SJSA1 (cell line): ENCODE data around the gene MTHFD1. TPM values are rescaled to one million over a fixed set of nuclear protein-coding genes. Genes with fewer than 3 reads are reported as not detected.
"Not testable (repeated sequence)": the region's sequence is repeated elsewhere in the genome, so short reads cannot be mapped to it uniquely, and the experiment has no call there.

Experiments used
- DNase-seq, 2 experiments: peaks; one replicate each; pipeline ENCODE4 v3.0.0-alpha.2; 2015 to 2020; ENCODE audit warnings: low spot score in 2 of 2, low read depth in 1 of 2
- H3K27ac ChIP-seq: fragments of 250-450 bp; sonication (Bioruptor Pico); 2 replicates; pipeline ENCODE4 v1.5.1; 2020; ENCODE audit warnings: mild to moderate bottlenecking, moderate library complexity
- H3K27me3 ChIP-seq: fragments of 250-450 bp; sonication (Bioruptor Pico); replicated peaks from 2 replicates; pipeline ENCODE4 v1.5.1; 2020; ENCODE audit warnings: mild to moderate bottlenecking, moderate library complexity
- H3K36me3 ChIP-seq: fragments of 250-450 bp; sonication (Bioruptor Pico); 2 replicates; pipeline ENCODE4 v1.5.1; 2020; ENCODE audit warnings: mild to moderate bottlenecking
- H3K4me1 ChIP-seq: fragments of 250-450 bp; sonication (Bioruptor Pico); replicated peaks from 2 replicates; pipeline ENCODE4 v1.6.1; 2021; ENCODE audit warnings: mild to moderate bottlenecking
- H3K4me3 ChIP-seq: fragments of 250-450 bp; sonication (Bioruptor Pico); 2 replicates; pipeline ENCODE4 v1.5.1; 2020; ENCODE audit warnings: mild to moderate bottlenecking
- H3K9me3 ChIP-seq: fragments of 250-450 bp; sonication (Bioruptor Pico); replicated peaks from 2 replicates; pipeline ENCODE4 v1.5.1; 2020; ENCODE audit warnings: mild to moderate bottlenecking
- total RNA-seq: library from RNA; depleted of rRNA; stranded (reverse); fragments of >200 nt; shearing (Covaris generic); gene quantifications from 2 replicates; pipeline ENCODE4 v1.2.3, GENCODE V29; 2014; rRNA removed

The MTHFD1 gene
- 39.5 and 56.6 TPM in 2 replicates for total RNA-seq

DNA sequence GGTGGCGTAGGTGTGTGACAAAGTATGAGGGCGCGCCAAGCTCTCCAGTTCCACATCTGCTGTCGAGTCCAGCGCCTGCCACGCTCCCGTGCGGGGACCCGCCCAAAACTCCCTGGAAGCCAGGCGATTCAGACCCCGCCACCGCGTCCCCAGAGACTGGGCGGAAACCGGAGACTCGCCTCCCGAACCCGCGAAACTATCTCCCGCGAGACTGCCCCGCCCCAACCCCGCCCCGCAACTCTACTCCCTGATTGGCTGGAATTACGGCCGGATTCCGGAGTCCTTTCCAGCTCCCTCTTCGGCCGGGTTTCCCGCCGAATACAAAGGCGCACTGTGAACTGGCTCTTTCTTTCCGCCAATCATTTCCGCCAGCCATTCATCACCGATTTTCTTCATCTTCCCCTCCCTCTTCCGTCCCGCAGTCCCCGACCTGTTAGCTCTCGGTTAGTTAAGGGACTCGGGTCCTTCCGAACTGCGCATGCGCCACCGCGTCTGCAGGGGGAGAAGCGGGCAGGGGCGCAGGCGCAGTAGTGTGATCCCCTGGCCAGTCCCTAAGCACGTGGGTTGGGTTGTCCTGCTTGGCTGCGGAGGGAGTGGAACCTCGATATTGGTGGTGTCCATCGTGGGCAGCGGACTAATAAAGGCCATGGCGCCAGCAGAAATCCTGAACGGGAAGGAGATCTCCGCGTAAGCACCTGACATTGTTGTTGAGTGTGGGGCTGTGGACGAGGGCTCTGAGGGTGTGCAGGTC lies at the start of gene MTHFD1:
TSS of gene MTHFD1 (plus strand) at position 572 of the 751 bp plus-strand sequence. CDS start at position 647, 75 bp downstream.
- Histone ChIP-seq H3K4me1 (peaks cover 15% of the 10 kb centered on the region), H3K9me3 (no peaks in the 10 kb centered on the region), H3K36me3 (peaks cover 36% of the 10 kb centered on the region), H3K27me3 (no peaks in the 10 kb centered on the region), H3K4me3 (peak within 1 kb of the TSS; percentile 47), H3K27ac (peak within 1 kb of the TSS; percentile 89)
- peak; percentile 99 for DNase-seq

DNA sequence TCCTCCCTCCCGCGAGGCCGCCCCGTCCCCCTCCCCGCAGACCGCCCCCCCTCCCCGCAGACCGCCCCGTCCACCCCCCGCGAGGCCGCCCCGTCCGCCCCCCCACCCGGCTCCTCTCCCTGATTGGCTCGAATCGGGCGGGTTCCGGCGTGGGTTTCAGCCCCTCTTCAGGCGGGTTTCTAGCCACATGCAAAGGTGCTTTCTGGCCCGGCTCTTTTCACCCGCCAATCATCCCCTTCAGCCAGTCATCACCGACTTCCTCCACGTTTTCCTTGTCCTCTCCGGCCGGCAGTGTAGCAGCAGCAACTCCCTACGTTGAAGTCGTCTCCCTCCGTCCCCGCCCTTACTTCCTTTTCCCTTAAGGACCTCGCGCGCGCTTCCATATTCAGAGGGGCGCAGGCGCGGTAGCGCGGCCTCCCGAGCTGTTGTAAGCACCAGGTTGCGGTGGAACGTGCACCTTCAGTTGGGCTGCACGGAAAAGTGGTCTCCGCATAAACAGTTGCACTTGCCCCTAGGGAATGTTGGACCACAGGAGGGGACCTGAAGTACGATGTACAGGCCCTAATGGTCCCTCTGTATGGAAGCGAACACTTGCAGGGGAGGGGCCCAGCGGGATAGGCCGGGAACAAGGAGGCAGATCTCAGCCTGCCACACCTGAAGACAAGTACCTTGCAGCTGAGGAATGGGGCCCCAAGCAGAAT lies 49.4 kb upstream of the MTHFD1 start:
- no peaks in the 10 kb centered on the region for H3K9me3 ChIP-seq

DNA sequence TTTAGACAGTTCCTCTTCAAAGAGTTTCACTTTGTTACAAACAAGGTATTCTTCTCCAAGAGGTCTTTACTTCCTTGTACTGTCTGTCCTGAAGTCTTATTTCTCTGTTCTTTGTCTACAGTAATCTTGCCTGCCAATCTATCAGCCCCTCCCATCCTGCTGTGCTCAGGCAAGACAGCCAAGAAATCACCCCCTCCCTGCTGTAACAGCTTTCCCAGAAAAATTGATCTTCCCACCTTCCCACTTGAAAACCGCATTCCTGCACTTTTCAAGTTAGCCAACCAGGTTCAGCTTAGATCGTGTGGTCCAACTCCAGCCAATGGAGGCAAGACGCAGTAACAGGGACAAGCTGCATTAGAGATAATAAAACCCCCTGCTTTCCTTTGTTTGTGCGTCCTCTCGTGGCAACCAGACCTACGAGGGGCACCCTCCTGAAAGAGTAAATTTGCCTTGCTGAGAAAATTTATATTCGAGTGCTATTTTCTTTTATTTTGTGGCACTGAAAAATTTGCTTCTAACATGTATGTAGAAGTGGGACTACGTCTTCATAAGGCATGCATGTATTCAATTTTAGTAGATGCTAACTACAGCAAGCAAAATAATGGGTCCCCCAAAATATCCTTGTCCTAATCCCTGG lies 47.5 kb upstream of the MTHFD1 start:
- DNase-seq: no peak
- Histone ChIP-seq H3K27me3 (no peaks in the 10 kb centered on the region), H3K36me3 (no peaks in the 10 kb centered on the region), H3K9me3 (no peaks in the 10 kb centered on the region), H3K27ac (no peak overlapping the region), H3K4me3 (no peak overlapping the region), H3K4me1 (peaks cover 8% of the 10 kb centered on the region)

More for the DNA sequence above, 49.4 kb upstream of the MTHFD1 start:
- Histone ChIP-seq H3K27me3 (no peaks in the 10 kb centered on the region), H3K27ac (peak overlapping the region; percentile 0; the same call in 1 of the 2 replicates), H3K36me3 (no peaks in the 10 kb centered on the region), H3K4me3 (peak overlapping the region; percentile 58), H3K4me1 (peaks cover 8% of the 10 kb centered on the region)
- DNase-seq: peak; percentile 90 to 97

DNA sequence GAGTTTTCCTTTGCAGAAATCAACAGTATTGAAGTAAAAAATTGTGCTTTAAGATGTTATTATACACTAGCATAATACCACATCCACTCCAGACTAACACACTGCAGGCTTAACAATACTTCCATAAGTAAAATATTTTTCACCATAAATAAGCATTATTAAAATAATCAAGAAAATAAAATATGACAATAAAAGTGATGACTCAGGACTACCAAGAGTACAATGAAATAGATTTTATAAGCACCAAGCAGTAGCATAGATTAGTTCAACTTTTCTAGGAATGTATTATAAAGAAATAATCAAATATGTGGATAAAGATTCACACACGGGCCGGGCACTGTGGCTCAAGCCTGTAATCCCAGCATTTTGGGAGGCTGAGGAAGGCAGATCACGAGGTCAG lies 40.4 kb upstream of the MTHFD1 start:
- Histone ChIP-seq H3K27ac (no peak overlapping the region), H3K9me3 (no peaks in the 10 kb centered on the region), H3K27me3 (no peaks in the 10 kb centered on the region), H3K4me3 (no peak overlapping the region), H3K4me1 (no peaks in the 10 kb centered on the region), H3K36me3 (no peaks in the 10 kb centered on the region)
- no peak for DNase-seq

DNA sequence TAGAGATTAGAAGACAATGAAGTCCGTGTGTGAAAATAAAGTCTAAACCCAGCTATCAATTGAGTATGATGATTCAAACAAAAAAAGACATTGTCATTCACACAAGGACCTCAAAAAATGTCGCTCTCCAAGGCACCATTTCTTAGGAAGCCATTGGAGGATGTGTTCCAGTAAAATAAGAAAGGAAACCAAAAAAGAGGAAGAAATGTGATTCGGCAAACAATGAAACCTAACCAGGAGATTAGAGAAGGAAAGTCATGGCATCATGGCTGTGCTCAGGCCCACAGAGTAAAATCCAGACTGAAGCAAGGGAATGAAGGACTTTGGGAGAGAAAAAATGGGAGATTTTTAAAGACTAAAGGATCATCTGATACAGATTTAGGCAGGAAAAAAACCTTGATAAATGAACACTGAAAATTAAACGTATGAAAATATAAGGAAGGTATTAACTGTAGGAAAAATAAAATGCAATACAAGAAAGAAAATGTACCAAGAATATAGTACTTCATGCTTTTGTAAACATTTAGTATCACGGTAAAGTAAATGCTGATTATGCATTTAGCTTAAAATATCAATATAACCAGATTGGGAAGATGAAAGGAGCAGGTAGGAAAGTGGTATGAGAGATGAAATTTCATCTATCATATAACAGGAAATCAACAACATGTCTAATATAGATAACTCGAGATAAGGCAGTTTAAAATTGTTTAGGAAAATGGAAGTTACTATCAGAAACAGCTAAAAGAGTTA lies 38.2 kb upstream of the MTHFD1 start:
- H3K4me1 ChIP-seq: no peaks in the 10 kb centered on the region
- H3K27ac ChIP-seq: no peak overlapping the region
- no peaks in the 10 kb centered on the region for H3K27me3 ChIP-seq
- no peaks in the 10 kb centered on the region for H3K9me3 ChIP-seq
- H3K4me3 ChIP-seq: no peak overlapping the region
- no peak for DNase-seq
- H3K36me3 ChIP-seq: no peaks in the 10 kb centered on the region

DNA sequence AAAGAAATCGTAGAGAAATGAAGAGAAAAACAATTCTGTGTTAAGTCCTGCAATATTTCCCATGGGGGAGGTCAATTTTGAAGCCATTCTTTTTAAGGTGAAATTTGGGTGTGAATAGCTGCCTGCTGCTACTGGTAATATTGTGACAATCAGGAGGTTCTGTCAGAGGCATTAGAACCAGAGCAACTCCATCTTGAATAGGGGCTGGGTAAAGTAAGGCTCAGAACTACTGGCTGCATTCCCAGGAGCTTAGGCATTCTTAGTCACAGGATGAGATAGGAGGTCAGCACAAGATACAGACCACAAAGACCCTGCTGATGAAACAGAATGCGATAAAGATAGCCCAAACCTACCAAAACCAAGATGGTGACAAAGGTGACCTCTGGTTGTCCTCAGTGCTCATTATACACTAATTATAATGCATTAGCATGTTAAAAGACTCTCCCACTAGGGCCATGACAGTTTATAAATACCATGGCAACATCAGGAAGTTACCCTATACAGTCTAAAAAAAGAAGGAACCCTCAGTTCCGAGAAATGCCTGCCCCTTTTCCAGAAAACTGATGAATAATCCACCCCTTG lies 24.8 kb upstream of the MTHFD1 start:
- Histone ChIP-seq H3K27ac (no peak overlapping the region), H3K9me3 (no peaks in the 10 kb centered on the region), H3K36me3 (no peaks in the 10 kb centered on the region), H3K4me1 (peaks cover 7% of the 10 kb centered on the region), H3K4me3 (no peak overlapping the region), H3K27me3 (no peaks in the 10 kb centered on the region)
- DNase-seq: no peak

DNA sequence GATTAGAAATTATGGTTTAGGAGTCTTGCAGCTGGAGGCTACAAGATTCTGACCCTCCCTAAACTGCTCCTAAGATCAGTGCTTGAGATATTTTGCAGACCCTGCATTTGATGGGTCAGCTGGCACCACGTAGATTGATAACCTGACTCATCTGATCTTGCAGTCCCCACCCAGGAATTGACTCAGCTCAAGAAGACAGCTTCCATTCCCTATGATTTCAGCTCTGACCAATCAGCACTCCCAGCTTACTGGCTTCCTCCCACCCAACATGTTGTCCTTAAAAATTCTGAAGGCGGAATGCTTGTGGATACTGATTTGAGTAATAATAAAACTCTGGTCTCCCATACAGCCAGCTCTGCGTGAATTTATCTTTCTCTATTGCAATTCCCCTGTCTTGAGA lies 23.2 kb upstream of the MTHFD1 start:
- Histone ChIP-seq H3K9me3 (no peaks in the 10 kb centered on the region), H3K4me3 (no peak overlapping the region), H3K27ac (no peak overlapping the region), H3K4me1 (peaks cover 7% of the 10 kb centered on the region), H3K27me3 (no peaks in the 10 kb centered on the region), H3K36me3 (no peaks in the 10 kb centered on the region)
- no peak for DNase-seq

DNA sequence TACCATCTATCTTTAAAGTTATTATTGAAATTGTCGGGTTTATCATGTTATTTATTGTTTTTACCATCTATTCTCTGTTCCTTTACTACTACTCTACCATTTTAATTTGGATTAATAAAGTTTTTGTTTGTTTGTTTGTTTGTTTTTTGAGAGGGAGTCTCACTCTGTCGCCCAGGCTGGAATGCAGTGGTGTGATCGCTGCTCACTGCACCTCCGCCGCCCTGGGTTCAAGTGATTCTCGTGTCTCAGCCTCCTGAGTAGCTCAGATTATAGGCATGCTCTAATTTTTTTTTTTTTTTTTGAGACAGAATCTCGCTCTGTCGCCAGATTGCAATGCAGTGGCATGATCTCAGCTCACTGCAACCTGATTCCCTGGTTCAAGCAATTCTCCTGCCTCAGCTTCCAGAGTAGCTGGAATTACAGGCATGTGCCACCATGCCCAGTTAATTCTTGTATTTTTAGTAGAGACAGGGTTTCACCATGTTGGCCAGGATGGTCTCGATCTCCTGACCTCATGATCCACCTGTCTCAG lies 22.7 kb upstream of the MTHFD1 start:
- not testable (repeated sequence) for H3K4me3 ChIP-seq, H3K36me3 ChIP-seq, H3K4me1 ChIP-seq, DNase-seq, H3K27me3 ChIP-seq, H3K9me3 ChIP-seq, H3K27ac ChIP-seq

DNA sequence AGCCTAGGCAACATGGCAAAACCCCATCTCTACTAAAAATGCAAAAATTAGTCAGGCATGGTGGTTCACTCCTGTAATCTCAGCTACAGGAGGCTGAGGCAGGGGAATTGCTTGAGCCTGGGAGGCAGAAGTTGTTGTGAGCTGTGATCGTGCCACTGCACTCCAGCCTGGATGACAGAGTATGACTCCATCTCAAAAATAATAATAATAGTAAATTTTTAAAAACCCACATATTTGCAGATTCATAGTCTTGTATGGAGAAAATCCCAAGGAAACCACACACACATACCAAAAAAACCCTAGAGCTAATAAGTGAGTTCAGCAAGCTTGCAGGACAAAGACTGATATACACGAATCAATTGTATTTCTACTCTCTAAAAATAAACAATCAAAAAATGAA lies 19.0 kb upstream of the MTHFD1 start:
- Histone ChIP-seq H3K27me3 (no peaks in the 10 kb centered on the region), H3K27ac (no peak overlapping the region), H3K36me3 (no peaks in the 10 kb centered on the region), H3K4me3 (no peak overlapping the region), H3K9me3 (no peaks in the 10 kb centered on the region), H3K4me1 (no peaks in the 10 kb centered on the region)
- no peak for DNase-seq

DNA sequence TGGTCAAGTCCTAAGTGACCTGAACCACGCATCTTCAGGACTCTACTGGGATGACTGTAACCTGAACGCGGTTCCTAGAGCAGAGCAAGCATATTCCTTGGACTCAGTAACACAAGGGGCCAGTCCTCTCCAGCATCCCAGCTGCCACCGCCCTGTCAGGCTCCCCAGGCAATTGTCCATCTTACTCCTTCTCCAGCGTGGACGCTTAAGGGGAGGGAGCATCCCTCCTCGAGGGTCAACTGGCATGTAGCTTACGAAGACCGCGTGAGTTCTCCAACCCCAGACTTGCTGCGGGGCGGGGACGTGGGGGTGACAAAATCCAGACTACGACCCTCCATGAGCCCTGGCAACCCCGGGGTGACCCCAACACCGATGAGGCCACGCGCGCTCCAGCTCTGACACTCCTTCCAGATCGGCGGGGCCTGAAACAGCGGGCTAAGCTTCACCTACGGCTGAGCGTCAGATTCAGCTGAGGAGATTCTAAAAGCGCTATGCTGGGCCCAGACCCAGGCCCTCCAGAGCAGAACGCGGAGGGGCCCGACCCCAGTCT lies 846 bp upstream of the MTHFD1 start:
- Histone ChIP-seq H3K36me3 (peaks cover 30% of the 10 kb centered on the region), H3K27ac (peak overlapping the region; percentile 89), H3K4me3 (peak overlapping the region; percentile 47), H3K4me1 (peaks cover 15% of the 10 kb centered on the region), H3K27me3 (no peaks in the 10 kb centered on the region), H3K9me3 (no peaks in the 10 kb centered on the region)
- DNase-seq: no peak

DNA sequence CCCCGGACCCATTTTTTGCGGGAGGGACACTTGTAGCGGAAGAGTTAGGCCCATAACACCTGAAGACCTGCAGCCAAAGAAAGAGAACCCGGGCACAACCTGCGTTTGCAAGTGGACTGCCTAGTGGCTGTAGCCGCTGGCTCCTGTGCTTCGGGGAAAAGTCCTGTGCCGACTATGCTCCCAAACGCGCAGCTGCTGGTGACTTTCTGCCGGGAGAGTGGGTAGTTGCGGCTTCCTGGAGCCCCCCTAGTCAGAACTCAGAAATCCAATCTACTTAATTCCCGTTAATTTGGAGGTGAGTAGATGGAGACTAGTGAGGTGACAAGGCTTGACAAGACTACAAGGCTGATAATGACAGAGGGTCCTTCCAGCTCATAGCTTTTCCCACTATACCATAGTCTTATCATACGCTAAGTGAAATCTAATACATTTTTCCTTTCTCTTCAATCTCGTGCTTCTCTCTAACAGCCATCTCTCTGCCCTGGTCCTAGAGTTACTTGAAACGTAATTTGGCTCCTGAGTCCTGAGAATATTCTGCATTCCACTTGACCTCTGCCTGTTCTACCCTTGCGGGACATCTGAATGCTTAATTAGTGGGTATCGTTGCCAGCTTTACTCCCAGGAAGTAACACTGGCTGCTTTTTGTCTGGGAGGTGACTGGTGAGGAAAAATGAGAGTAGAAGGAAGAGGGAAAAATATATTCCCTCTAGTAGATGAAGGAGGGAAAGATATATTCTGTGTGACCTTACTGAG lies 556 bp downstream of the MTHFD1 start:
- Histone ChIP-seq H3K27ac (peak overlapping the region; percentile 5; the same call in 1 of the 2 replicates), H3K27me3 (no peaks in the 10 kb centered on the region), H3K36me3 (peaks cover 40% of the 10 kb centered on the region), H3K9me3 (no peaks in the 10 kb centered on the region), H3K4me1 (peaks cover 15% of the 10 kb centered on the region), H3K4me3 (peak overlapping the region; percentile 47)
- DNase-seq: peak; percentile 43 to 44

DNA sequence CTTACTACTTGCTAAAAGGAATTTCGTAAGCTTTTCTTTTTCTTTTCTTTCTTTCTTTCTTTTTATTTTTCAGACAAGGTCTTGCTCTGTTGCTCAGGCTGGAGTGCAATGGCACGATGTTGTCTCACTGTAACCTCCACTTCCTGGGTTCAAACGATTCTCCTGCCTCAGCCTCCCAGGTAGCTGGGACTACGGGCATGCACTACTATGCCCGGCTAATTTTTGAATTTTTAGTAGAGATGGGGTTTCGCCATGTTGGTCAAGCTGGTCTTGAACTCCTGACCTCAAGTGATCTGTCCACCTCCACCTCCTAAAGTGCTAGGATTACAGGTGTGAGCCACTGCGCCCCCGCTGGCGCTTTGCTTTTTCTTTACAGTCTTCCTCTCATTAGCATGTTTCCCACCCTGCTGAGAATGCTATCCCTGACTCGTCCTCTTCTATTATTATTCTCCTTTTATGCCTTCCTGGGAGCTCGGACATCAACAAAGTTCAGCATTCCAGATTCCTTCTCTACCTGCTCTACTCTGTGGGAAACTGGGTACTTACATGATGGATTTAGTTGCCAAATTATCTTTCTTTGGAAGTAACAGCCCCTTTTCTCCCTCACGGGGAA lies 3.1 kb downstream of the MTHFD1 start:
- H3K4me3 ChIP-seq: no peak overlapping the region
- H3K4me1 ChIP-seq: peaks cover 15% of the 10 kb centered on the region
- H3K27ac ChIP-seq: no peak overlapping the region
- no peaks in the 10 kb centered on the region for H3K27me3 ChIP-seq
- H3K36me3 ChIP-seq: peaks cover 46% of the 10 kb centered on the region
- DNase-seq: no peak
- H3K9me3 ChIP-seq: no peaks in the 10 kb centered on the region
